Endothelial cell of hepatic sinusoid (primary cell): ENCODE results near the gene SYAP1.
"Not testable (repeated sequence)": the region's sequence is repeated elsewhere in the genome, so short reads cannot be mapped to it uniquely, and the experiment has no call there.

Experiments used
- in situ Hi-C: cut with HindIII; loops from 2 replicates; pipeline ENCODE4 v1.10.0; 2017; ENCODE audit warnings: low sequenced_read_pairs

Gene SYAP1

GRCh38 chrX:16778545-16778944, 59.1 kb downstream of the SYAP1 start:
- in situ Hi-C loops: no loop called here

GRCh38 chrX:16778993-16779392, 59.6 kb downstream of the SYAP1 start:
- in situ Hi-C loops: no loop called here

- in situ Hi-C loops: not testable (repeated sequence)
Observed at GRCh38 chrX:16779815-16780214, 60.4 kb downstream of the SYAP1 start.

- in situ Hi-C loops: no loop called here
Observed at GRCh38 chrX:16783452-16783851, 64.0 kb downstream of the SYAP1 start.

GRCh38 chrX:16784440-16784839, 65.0 kb downstream of the SYAP1 start:
- in situ Hi-C loops: not testable (repeated sequence)

GRCh38 chrX:16785247-16786138, 66.1 kb downstream of the SYAP1 start:
- in situ Hi-C loops: no loop called here

GRCh38 chrX:16786139-16786790, 66.9 kb downstream of the SYAP1 start, which contains the start of gene TXLNG:
Gene TXLNG, plus strand, starts transcription at chrX:16786466. Its CDS starts 22 bp downstream, at chrX:16786488.
- in situ Hi-C loops: no loop called here

GRCh38 chrX:16786791-16787735, 67.7 kb downstream of the SYAP1 start:
- in situ Hi-C loops: no loop called here

GRCh38 chrX:16788477-16788876, 69.1 kb downstream of the SYAP1 start:
- in situ Hi-C loops: no loop called here

- in situ Hi-C loops: no loop called here
Observed at GRCh38 chrX:16796298-16796697, 76.9 kb downstream of the SYAP1 start.

GRCh38 chrX:16797358-16797757, 77.9 kb downstream of the SYAP1 start:
- in situ Hi-C loops: no loop called here

GRCh38 chrX:16797841-16798240, 78.4 kb downstream of the SYAP1 start:
- in situ Hi-C loops: no loop called here

- in situ Hi-C loops: no loop called here
Observed at GRCh38 chrX:16804923-16805464, 85.6 kb downstream of the SYAP1 start.

GRCh38 chrX:16807548-16807947, 88.1 kb downstream of the SYAP1 start:
- in situ Hi-C loops: no loop called here

- in situ Hi-C loops: no loop called here
Observed at GRCh38 chrX:16807976-16808542, 88.6 kb downstream of the SYAP1 start.

GRCh38 chrX:16814597-16814996, 95.2 kb downstream of the SYAP1 start:
- in situ Hi-C loops: no loop called here
